22Rv1 (cell line): Measurements from ENCODE around the gene EVI5L.

ENCODE experiments used
- CTCF ChIP-seq: fragments of 450-650 bp; IDR thresholded peaks from 2 replicates; pipeline ENCODE4 v1.5.1; 2017; ENCODE audit warnings: mild to moderate bottlenecking
- ZFX ChIP-seq: fragments of 450-650 bp; IDR thresholded peaks from 2 replicates; pipeline ENCODE4 v1.6.1; 2017; ENCODE audit warnings: antibody characterized with exemption, borderline replicate concordance

- TF ChIP-seq CTCF (no peak), ZFX (no peak)
These were observed 34.4 kb upstream of the EVI5L start for GRCh38 chr19:7795555-7796161.
